UCSD-AML1 (cell line): ENCODE results near the gene LGALS16.
"Not testable (repeated sequence)": the region's sequence is repeated elsewhere in the genome, so short reads cannot be mapped to it uniquely, and the experiment has no call there.

Experiments
- DNase-seq: peaks from one replicate; lab custom pipeline; 2025; ENCODE audit not compliant: unreplicated experiment; lab: John Stamatoyannopoulos, UW

LGALS16 gene

DNA sequence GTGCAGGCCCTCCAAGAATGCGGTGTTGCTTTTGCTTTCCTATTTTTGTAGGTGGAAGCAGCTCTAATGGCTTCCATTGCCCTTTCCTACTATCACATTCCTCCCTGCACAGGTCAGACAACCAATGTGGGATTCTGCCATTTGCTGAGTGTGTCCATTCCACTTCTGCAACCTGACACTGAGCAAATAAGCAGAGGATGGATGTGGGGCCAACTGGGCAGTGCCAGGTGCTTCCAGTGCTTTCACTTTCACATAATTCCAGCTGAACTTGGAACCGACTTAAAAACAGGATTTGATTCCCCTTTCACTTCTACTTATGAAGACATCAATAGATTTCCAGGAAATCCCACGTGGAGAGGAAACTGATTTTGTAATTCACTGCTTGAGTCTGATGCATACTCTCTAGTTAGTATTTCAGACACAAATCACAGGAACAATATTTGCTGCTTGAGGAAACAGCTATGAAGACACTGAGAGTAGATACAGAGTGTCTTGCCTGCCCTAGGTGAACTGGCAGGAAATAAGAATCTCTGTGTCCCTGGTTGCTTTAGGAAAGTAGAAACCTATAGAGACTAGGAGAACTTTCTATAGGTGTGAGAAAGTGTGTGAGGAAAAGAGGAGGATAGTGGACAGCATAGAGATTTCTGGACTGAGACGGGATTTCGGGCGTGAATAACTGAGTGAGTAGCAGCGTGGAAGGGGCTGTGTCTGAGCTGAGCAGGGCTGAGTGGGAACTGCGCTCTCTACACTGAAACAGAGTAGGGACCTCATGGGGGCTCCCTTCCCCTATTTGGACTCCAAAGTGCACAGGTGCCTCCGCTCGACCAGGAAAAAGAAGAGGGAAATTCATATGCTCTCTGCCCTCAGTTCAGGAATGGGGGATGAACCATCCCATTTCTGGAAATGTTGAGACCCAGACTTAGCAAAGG, 22.5 kb downstream of the LGALS16 start:
- DNase-seq: no peak

DNA sequence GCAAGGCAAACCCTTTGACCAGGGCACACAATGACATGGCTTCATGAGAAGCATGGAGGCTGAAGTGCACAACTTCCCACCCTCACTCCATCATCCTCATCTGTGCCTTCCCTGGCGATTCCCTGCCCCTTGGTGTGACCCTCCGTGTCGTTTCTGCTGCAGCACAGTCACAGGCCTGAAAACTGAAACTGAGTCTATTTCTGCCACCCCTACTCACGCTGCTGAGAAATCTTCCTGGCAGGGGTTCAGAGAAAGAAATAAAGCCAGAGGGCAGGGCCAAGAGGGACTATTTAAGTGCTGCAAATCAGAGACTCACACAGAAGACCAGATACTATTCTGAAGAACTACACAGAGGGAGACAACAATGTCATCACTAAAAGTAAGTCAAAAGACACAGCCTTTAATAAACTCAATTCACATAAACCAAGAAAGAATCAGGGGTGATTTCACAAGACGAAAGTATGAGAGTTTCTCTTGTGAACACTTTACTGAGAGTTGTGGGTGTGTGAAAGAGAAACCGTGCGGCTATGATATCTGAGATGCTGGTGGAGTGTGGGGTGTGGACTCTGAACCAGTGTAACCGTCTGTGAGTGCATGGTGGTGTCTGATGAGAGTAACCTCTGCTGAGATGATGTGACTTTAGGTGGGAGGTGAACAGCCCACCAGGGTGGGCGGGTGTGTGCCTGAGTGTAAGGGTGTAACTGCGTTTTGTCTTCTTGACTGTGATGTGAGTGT, 23.5 kb downstream of the LGALS16 start:
- no peak for DNase-seq

DNA sequence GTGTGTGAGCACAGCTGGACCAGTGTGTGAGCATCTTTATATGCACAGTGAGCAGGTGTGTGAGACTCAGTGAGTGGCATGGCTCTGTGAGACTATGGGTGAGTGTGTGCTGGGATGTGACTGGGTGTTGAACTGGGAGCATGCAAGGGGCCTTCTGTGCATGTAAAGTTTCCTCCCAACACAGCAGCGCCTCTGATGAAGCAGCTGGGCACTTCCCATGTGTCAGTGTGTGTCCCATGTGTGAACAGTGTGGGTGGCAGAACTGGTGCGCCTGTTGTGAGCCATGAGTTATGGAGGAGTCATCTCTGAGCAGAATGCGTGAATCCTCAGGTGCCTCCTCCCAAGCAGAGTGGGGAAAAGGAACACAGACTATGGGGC, 24.1 kb downstream of the LGALS16 start:
- DNase-seq: no peak

DNA sequence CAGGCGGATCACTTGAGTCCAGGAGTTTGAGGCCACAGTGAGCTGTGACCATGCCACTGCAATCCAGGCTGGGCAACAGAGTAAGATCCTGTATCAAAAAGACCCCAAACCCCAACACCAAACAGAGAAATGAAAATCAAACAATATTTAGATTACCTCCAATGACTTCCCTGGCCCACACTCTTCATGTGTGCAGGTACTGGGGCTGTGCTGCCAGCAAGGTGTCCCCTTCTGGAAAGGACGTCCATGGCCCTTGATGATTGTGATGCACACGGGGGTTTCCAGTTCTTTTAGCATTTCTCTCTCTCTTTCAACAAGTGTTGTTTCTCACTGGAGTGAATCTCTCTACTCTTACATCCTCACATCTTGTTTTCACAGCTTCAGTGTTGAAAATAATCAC, 24.9 kb downstream of the LGALS16 start:
- no peak for DNase-seq

DNA sequence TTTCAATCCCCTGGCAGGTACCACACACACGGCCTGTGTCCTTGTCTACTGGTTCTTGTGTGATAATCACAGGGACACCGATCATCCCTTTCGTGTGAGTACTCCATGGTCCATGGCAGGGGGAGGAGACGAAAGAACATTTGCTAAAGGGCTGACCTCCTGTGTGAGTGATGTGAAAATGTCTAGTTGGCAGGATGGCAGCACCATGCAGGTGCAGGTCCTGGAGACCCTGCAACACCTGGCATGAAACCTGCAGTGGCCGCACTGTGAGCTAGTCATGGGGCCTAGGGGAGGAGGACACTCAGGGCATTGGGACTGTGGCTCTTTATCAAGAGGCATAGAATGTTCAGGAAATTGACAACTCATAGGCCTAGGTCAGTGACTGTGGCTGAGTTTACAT, 25.7 kb downstream of the LGALS16 start:
- no peak for DNase-seq

DNA sequence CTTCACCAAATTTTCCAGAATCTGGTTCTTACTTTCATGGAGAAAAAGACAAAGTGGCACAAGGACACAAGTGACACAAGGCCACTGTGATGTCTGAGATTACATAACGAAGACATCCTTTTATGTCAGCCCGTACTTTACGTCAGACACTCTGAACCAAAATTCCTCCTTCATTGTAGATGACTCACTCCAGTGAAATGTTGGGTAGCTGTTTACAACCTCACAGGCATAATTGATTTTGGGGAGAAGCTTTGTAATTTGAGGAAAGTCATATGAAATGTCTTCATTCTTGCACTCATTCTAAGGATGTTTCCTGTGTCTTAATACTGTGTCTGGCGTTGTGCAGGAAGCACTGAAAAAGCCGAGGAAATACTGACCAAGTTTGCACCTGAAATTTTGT, 28.6 kb downstream of the LGALS16 start:
- no peak for DNase-seq

DNA sequence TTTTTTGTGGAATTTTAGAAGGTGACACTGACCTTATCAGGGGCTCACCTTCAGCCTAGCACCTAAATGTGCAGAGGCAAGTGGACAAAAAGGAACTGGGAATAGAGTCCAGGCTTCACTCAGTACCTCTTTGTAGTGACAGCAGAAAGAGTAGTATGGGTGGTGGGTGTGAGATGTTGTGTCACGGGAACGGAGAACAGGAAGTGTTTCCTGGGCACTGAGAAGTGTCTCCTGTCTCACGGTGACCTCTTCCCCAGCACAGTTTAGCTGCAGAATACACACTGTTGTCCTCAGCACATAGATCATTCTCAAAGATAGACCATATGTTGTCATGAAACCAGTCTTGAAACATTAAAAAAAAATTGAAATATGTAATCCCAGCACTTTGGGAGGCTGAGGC, 31.0 kb downstream of the LGALS16 start:
- DNase-seq: no peak

DNA sequence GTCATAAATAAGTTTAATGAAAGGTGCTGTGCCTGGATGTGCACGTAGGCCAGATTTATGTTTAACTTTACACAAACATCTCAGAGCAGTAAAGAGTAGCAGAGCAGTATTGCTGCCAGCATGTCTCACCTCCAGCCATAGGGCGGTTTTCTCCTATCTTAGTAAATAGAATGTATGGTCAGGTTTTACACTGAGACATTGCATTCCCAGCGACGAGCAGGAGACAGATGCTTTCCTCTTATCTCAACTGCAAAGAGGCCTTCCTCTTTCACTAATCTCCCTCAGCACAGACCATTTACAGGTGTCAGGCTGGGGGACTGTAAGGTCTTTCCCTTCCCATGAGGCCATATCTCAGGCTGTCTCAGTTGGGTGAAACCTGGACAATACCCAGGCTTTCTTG, 32.9 kb downstream of the LGALS16 start:
- not testable (repeated sequence) for DNase-seq

DNA sequence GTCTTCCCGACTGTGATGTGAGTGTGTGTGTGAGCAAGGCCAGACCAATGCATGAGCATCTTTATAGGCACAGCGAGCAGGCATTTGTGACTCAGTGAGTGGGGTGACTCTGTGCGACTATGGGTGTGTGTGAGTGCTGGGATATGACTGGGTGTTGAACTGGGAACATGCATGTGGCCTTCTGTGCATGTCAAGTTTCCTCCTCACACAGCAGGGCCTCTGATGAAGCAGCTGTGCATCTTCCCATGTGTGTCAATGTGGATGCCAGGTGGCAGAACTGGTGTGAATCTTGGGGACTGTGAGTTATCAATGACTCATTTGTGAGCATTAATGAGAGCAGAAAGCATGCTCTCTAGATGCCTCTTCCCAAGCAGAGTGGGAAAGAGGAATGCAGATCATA, 36.5 kb downstream of the LGALS16 start:
- no peak for DNase-seq

DNA sequence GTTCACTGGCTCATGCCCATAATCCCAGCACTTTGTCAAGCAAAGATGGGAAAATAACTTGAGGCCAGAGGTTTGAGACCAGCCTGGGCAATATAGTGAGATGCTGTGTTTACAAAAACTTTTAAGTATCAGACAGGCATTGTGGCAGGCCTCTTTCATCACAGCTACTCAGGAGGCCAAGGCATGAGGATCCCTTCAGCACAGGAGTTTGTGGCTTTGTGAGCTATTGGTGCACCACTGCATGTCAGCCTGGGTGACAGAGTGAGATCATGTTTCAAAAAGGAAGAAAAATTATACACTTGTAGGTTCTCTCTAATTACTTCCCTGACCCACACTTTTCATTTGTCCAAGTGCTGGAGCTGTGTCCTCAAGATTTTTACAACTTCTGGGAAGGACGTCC, 37.1 kb downstream of the LGALS16 start:
- no peak for DNase-seq

DNA sequence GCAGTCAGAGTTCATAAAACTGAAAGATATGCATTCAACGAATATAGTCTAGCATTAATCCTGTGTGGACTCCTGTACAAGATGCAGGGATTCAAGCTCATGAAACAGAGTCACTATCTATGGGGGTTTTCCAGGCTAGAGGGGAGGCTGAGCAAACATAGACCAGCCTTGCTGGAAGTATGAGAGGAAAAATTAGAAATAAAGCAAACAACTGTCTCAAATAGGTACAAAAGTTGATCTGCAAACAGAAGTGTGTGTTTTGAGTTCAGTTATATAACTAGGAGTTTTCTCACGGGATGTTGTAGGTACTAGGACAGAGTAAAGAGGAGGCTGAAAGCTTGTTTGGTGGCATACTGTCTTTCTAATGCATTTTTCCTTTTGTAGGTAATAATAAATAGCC, 40.0 kb downstream of the LGALS16 start:
- DNase-seq: no peak

DNA sequence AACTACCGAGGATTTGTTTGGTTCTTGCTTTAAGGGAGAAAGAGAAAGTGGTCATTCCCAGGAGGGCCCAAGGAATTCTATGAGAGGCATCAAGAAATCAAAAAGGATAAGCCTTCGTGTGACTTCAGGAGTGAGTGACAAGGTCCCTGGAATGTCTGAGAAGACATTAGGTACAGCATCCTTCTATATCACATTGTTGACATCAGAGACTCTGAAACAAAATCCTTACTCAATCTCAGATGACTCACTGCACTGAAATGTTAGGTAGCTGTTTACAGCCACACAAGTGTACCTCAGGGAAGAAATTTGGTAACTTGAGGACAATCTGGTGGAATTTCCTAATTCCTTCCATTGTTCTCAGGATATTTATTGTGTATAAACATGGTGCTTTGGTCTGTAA, 40.7 kb downstream of the LGALS16 start:
- DNase-seq: no peak

DNA sequence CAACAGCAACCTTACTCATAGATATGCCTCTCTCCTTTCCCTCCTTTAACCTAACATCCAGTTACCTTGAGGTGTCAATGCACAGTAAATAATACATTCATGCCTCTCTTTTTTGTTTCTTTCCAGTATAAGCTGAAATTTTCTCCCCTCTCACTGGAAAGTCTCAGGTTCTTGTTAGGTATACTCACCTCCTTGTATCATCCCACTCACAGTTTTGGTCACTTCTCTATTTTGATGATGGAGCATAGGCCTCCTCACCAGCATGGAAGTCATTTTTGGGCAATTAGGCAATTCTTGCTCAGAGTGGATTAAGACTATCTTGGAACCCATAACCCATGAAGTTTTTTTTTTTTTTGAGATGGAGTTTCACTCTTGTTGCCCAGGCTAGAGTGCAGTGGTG, 42.8 kb downstream of the LGALS16 start:
- no peak for DNase-seq

DNA sequence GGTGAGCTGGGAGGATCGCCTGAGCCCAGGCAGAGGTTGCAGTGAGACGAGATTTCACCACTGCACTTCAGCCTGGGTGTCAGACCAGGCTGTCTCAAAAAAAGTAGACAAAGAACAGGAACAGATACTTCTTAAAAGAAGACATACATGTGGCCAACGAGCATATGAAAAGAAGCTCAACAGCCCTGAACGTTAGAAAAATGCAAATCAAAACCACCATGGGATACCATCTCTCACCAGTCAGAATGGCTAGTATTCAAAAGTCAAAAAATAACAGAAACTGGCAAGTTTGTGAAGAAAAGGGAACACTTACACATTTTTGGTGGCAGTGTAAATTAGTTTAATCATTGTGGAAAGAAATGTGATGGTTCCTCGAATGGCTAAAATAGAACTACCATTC, 45.6 kb downstream of the LGALS16 start:
- DNase-seq: no peak

DNA sequence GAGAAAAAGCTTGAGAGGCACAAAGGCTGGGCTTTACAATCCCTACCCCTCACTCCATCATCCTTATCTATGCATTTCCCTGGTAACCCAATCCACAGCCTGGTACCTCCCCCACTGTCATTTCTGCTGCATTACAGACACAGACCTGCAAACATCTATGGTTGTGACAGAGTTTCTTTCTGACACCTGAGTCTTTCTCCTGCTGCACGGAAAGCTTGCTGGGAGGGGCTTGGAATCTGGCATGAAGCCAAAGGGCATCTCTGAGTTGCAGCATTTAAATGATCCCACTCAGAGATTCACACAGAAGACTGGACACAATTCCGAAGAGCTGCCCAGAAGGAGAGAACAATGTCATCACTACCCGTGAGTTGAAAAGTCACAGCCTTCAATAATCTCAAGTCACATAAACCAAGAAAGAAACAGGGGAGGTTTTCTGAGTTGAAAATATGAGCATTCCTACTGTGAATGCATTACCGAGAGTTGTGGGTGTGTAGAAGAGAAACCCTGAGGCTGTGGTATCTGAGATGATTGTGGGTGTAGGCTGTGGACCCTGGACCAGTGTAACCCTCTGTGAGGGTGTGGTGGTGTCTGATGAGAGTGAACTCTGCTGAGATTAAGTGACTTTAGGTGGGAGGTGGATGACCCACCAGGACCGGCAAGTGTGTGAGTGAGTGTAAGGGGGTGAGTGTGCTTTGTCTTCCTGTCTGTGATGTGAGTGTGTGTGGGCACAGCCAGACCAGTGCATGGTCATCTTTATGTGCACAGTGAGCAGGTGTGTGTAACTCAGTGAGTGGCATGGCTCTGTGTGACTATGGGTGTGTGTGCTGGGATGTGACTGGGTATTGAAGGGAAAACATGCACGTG, 48.7 kb downstream of the LGALS16 start, which contains the start of gene LGALS14:
LGALS14 (plus strand) TSS at position 301 of the 864 bp plus-strand sequence; CDS start at position 349, 48 bp downstream.
- DNase-seq: no peak

DNA sequence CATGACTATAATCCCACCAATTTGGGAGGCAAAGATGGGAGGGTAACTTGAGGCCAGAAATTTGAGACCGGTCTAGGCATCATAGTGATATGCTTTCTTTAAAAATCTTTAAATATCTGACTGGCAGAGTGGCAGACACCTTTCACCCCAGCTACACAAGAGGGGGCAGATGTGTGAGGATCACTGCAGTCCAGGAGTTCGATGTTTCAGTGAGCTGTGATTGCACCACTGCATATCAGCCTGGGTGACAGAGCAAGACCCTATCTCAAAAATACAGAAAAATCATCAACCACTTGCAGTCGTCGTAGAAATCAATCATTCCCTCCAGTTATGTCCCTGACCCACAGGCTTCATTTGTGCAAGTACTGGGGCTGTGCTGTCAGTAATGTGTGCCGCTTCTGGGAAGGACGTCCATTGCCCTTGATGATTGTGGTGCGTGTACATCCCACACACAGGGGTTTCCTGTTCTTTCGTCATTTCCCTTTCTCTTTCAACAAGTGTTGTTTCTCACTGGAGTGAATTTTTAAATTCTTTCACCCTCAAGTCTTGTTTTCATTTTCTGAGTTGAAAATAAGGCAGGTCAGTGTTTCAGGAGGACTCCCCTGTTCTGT, 50.0 kb downstream of the LGALS16 start:
- no peak for DNase-seq

DNA sequence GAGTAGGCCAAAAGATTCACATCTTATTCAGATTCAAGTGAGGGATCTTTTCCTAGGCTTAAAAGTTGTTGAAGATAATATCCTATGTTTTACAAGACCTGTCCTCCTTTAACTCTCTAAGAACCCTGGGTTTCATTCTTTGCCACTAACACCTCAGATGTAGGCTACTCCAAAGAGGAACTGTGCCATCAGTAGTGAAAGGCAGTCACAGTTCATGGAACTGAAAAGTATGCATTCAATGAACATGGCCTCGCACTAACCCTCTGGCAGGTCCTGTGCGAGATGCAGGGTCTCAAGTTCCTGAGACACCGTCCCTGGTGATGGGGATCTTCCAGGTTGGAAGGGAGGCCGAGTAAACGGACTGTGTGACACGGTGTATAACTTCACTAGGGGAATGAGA, 52.9 kb downstream of the LGALS16 start:
- no peak for DNase-seq

DNA sequence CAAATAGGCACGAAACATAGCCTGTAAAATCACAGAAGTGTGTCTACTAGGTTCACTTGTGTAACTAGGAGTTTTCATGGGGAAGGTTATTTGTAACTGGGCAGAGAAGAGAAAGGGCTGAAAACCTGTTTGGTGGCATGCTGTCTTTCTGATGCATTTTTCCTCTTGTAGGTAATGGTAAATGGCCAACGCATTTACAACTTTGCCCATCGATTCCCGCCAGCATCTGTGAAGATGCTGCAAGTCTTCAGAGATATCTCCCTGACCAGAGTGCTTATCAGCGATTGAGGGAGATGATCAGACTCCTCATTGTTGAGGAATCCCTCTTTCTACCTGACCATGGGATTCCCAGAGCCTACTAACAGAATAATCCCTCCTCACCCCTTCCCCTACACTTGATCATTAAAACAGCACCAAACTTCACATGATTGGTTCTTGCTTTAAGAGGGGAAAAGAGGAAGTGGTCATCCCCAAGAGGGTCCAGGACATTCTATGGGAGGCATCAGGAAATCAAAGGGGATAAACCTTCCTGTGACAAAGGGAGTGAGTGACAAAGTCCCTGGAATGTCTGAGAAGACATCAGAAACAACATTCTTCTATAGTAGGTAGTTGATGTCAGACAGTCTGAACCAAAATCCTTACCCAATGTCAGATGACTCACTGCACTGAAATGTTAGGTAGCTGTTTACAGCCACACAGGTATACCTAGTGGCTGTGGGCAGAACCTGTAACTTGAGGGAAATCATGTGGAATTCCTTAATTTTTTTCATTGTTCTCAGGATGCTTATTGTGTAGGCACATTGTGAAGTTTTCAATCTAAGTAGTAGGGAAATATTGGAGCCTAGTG, 53.5 kb downstream of the LGALS16 start:
- no peak for DNase-seq
